ENCODE data around the gene MLC1. TPM values are rescaled to one million over a fixed set of nuclear protein-coding genes. Genes with fewer than 3 reads are reported as not detected.

MLC1 gene
- total RNA-seq, 2 donors from 2014 or later: 0.18 TPM; not detected in 1

- Mint-ChIP-seq H3K4me3 (no peak overlapping the region), H3K36me3 (ENCODE audit: low read depth) (no peaks in the 10 kb centered on the region), H3K27ac (no peak overlapping the region), H3K4me1 (peaks cover under 1% of the 10 kb centered on the region), H3K9me3 (peaks cover 2% of the 10 kb centered on the region), H3K27me3 (ENCODE audit: insufficient read depth) (no peaks in the 10 kb centered on the region)
- Histone ChIP-seq H3K27me3 (ENCODE audit: control insufficient read depth, insufficient read depth, low read length, poor library complexity, severe bottlenecking) (no peaks in the 10 kb centered on the region), H3K36me3 (ENCODE audit: control insufficient read depth, insufficient read depth, low read length) (no peaks in the 10 kb centered on the region), H3K9me3 (ENCODE audit: control insufficient read depth, low read length) (no peaks in the 10 kb centered on the region), H3K9ac (ENCODE audit: extremely low read depth, low read length, poor library complexity, severe bottlenecking) (no peak overlapping the region), H3K27ac (ENCODE audit: low read depth, low read length) (no peak overlapping the region), H3K4me3 (ENCODE audit: low read length) (no peak overlapping the region), H3K4me1 (ENCODE audit: control insufficient read depth, insufficient read depth, low read length) (no peaks in the 10 kb centered on the region)
- 92 to 93% methylated on average over 11 to 13 of the region's 13 CpGs for WGBS, 2 experiments (ENCODE audit: insufficient coverage in 1 of 2, insufficient read length in 1 of 2)
- TF ChIP-seq CTCF (conservative IDR thresholded peaks at IDR 0.05): no peak
- peak; percentile 36 for DNase-seq
These were observed 5.2 kb downstream of the MLC1 start for GRCh38 chr22:50080077-50080465.

- Mint-ChIP-seq H3K4me3 (no peak overlapping the region), H3K27ac (no peak overlapping the region), H3K4me1 (no peaks in the 10 kb centered on the region), H3K36me3 (ENCODE audit: low read depth) (no peaks in the 10 kb centered on the region), H3K27me3 (ENCODE audit: insufficient read depth) (no peaks in the 10 kb centered on the region), H3K9me3 (peaks cover 4% of the 10 kb centered on the region)
- Histone ChIP-seq H3K9me3 (ENCODE audit: control insufficient read depth, low read length) (no peaks in the 10 kb centered on the region), H3K27ac (ENCODE audit: low read depth, low read length) (no peak overlapping the region), H3K27me3 (ENCODE audit: control insufficient read depth, insufficient read depth, low read length, poor library complexity, severe bottlenecking) (no peaks in the 10 kb centered on the region), H3K4me3 (ENCODE audit: low read length) (no peak overlapping the region), H3K36me3 (ENCODE audit: control insufficient read depth, insufficient read depth, low read length) (no peaks in the 10 kb centered on the region), H3K4me1 (ENCODE audit: control insufficient read depth, insufficient read depth, low read length) (peaks cover 5% of the 10 kb centered on the region), H3K9ac (ENCODE audit: extremely low read depth, low read length, poor library complexity, severe bottlenecking) (no peak overlapping the region)
- WGBS, 2 experiments (ENCODE audit: insufficient coverage in 1 of 2, insufficient read length in 1 of 2): 93 to 96% methylated on average over 8 to 9 of the region's 9 CpGs
- TF ChIP-seq CTCF (conservative IDR thresholded peaks at IDR 0.05): no peak
- DNase-seq: peak; percentile 44
These were observed 6.5 kb downstream of the MLC1 start for GRCh38 chr22:50078761-50079160.

DNA sequence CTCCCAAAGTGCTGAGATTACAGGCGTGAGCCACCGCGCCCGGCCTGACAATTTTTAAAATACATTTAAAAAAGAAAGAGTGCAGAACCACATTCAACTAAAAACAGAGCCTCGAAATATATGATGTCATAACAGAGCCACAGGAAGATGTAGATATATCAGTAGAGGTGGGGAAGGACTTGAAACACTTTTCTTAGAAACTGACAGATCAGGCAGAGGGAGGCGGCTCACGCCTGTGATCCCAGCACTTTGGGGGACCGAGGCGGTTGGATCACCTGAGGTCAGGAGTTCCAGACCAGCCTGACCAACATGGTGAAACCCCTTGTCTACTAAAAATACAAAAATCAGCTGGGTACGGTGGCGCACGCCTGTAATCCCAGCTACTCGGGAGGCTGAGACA is 7.0 kb downstream of the MLC1 start:
- peaks cover 5% of the 10 kb centered on the region for H3K4me1 ChIP-seq (ENCODE audit: control insufficient read depth, insufficient read depth, low read length)
- H3K27ac ChIP-seq (ENCODE audit: low read depth, low read length): no peak overlapping the region
- Mint-ChIP-seq H3K4me3 (no peak overlapping the region), H3K36me3 (ENCODE audit: low read depth) (no peaks in the 10 kb centered on the region), H3K9me3 (peaks cover 4% of the 10 kb centered on the region), H3K27me3 (ENCODE audit: insufficient read depth) (no peaks in the 10 kb centered on the region), H3K27ac (no peak overlapping the region), H3K4me1 (no peaks in the 10 kb centered on the region)
- no peak overlapping the region for H3K9ac ChIP-seq (ENCODE audit: extremely low read depth, low read length, poor library complexity, severe bottlenecking)
- 94% methylated on average over 8 to 13 of the region's 13 CpGs for WGBS, 2 experiments (ENCODE audit: insufficient coverage in 1 of 2, insufficient read length in 1 of 2)
- H3K9me3 ChIP-seq (ENCODE audit: control insufficient read depth, low read length): no peaks in the 10 kb centered on the region
- DNase-seq: no peak
- TF ChIP-seq CTCF (conservative IDR thresholded peaks at IDR 0.05): no peak
- H3K4me3 ChIP-seq (ENCODE audit: low read length): no peak overlapping the region
- no peaks in the 10 kb centered on the region for H3K36me3 ChIP-seq (ENCODE audit: control insufficient read depth, insufficient read depth, low read length)
- no peaks in the 10 kb centered on the region for H3K27me3 ChIP-seq (ENCODE audit: control insufficient read depth, insufficient read depth, low read length, poor library complexity, severe bottlenecking)

Data from endodermal cell (in vitro differentiated cells).